GM18867 (cell line): ENCODE data around the gene CNP.

ENCODE experiments used
- ATAC-seq: cut with Tn5 transposase; IDR thresholded peaks from one replicate; pipeline ENCODE4 v1.9.1; 2021; ENCODE audit warnings: mild to moderate bottlenecking, moderate library complexity; ENCODE audit not compliant: unreplicated experiment

The CNP gene

DNA sequence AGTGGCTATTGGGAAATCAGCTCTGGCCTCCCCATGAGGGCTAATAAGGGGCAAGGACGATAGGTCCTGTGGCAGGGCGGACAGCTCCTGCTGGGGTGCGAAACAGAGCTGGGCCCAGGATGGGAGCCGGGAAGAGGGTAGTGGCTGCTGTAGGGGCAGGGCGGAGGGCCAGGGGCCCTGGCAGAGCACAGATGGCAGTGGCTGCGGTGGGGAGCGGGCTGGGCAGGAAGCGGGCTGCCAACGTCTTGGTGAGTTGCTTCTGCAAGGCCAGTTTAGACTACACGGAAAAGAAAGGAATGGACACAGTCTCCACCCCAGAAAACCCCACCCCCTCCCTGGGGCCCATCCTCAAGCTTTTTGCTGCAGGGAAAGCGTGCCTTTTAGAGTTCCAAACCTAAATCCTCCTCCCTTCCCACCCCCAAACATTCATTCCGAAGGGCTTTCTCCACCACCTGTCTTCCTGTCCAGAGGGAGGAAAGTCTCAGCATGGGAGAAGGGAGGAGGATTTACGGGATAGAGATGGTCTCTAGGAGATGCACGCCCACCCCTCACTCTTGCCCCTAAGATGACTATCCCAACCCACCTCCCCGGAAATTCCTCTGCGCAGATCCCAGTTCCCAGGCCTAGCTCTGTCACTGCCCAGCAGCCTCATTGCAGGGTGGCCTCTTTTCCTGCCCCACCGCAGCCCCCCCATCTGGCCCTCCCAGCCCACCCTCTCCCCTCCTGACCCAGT, 60.4 kb downstream of the CNP start:
- ATAC-seq: no peak
